Forelimb muscle (tissue), 1 donor: ENCODE data around the gene USP9X. TPM values are rescaled to one million over a fixed set of nuclear protein-coding genes. Genes with fewer than 3 reads are reported as not detected.
"Not testable (repeated sequence)": the region's sequence is repeated elsewhere in the genome, so short reads cannot be mapped to it uniquely, and the experiment has no call there.

Experiments
- DNase-seq: peaks from one replicate; pipeline ENCODE4 v3.0.0-alpha.2; 2013; ENCODE audit warnings: low read depth
- polyA plus RNA-seq: library from polyadenylated mRNA; unstranded; fragments of 120-200 nt; gene quantifications from one replicate; pipeline ENCODE4 v1.2.1, GENCODE V29; 2013; ENCODE audit not compliant: insufficient read length

USP9X gene
- polyA plus RNA-seq, 1 donor = 48.2 TPM

DNA sequence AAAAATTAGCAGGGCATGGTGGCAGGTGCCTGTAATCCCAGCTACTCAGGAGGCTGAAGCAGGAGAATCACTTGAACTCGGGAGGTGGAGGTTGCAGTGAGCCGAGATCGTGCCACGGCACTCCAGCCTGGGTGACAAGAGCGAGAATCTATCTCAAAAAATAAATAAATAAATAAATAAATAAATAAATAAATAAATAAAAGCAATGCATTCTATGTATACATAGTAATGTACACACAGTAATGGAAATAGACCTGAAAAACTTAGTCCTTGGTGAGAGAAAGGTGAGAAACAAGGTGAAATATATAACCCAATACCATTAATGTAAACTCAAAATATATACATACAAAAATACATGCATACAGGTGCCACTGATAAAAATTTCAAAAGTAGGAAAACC, 197.1 kb downstream of the USP9X start:
- DNase-seq = not testable (repeated sequence)

DNA sequence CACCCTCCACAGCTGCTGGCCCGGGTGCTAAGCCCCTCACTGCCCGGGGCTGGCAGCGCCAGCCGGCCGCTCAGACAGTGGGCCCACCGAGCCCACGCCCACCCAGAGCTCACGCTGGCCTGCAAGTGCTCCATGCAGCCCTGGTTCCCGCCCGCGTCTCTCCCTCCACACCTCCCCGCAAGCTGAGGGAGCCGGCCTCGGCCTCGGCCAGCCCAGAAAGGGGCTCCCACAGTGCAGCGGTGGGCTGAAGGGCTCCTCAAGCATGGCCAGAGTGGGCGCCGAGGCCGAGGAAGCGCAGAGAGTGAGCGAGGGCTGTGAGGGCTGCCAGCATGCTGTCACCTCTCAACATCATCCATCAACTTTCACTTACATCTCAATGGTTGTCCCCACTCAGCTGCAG, 200.7 kb downstream of the USP9X start:
- DNase-seq = not testable (repeated sequence)

Other genes starting within 250 kb of the USP9X start
- 161 TPM for gene DDX3X, start 248.7 kb downstream of the USP9X start, polyA plus RNA-seq